H1 (cell line): Measurements from ENCODE around the gene HELZ2. TPM values are rescaled to one million over a fixed set of nuclear protein-coding genes. Genes with fewer than 3 reads are reported as not detected.

ENCODE experiments used
- CTCF ChIA-PET: fragments of 300-600 bp; sonication (Branson Sonifier 250); formaldehyde crosslinking; loops from one replicate; lab custom pipeline; 2021; ENCODE audit not compliant: partially characterized antibody; lab: Charles Lee
- POLR2A ChIA-PET: fragments of 300-600 bp; sonication (Branson Sonifier 250); formaldehyde crosslinking; loops from one replicate; lab custom pipeline; 2021; ENCODE audit warnings: inconsistent platforms; ENCODE audit not compliant: partially characterized antibody; lab: Charles Lee
- DNase-seq, 2 experiments: peaks; one replicate each; pipeline versions ENCODE4 v3.0.0 to v3.0.0-alpha.2; 2010 to 2022; ENCODE audit warnings: low spot score in 2 of 2, low read depth in 1 of 2, mixed read lengths in 1 of 2
- FAIRE-seq: peaks from 2 replicates; lab custom pipeline; 2011; peaks lifted over from hg19 to GRCh38; lab: Jason Lieb, UNC
- H2AFZ ChIP-seq: 2 replicates; pipeline ENCODE4 v1.8.1; 2012; ENCODE audit warnings: low read length, inconsistent platforms
- H2AK5ac ChIP-seq: 2 replicates; pipeline ENCODE4 v1.6.1; 2013; ENCODE audit warnings: low read depth, low read length
- H2BK120ac ChIP-seq: replicated peaks from 2 replicates; pipeline ENCODE3; 2013; ENCODE audit warnings: low read depth, low read length, inconsistent platforms
- H2BK12ac ChIP-seq: 2 replicates; pipeline ENCODE4 v1.6.1; 2013; ENCODE audit warnings: low read depth, low read length
- H2BK15ac ChIP-seq: 2 replicates; pipeline ENCODE4 v1.6.1; 2013; ENCODE audit warnings: low read length
- H2BK20ac ChIP-seq: 2 replicates; pipeline ENCODE4 v1.6.1; 2013; ENCODE audit warnings: low read length
- H2BK5ac ChIP-seq: 2 replicates; pipeline ENCODE4 v1.6.1; 2013; ENCODE audit warnings: low read depth, low read length
- H3K14ac ChIP-seq: 2 replicates; pipeline ENCODE4 v1.6.1; 2013; ENCODE audit warnings: inconsistent platforms; ENCODE audit not compliant: insufficient read length
- H3K18ac ChIP-seq: 2 replicates; pipeline ENCODE4 v1.6.1; 2013; ENCODE audit warnings: low read length; ENCODE audit errors: extremely low read depth
- H3K23ac ChIP-seq: 2 replicates; pipeline ENCODE4 v1.6.1; 2013; ENCODE audit warnings: inconsistent platforms; ENCODE audit not compliant: insufficient read length
- H3K23me2 ChIP-seq: 2 replicates; pipeline ENCODE4 v1.6.1; 2013; ENCODE audit warnings: low read depth, low read length
- H3K27ac ChIP-seq: 2 replicates; pipeline ENCODE4 v1.6.1; 2011; ENCODE audit warnings: low read depth, low read length, inconsistent platforms
- H3K27me3 ChIP-seq, 4 experiments: replicated peaks in 1 of 4; 1 replicate in 1 of 4; 2 replicates in 3 of 4; pipeline versions ENCODE4 v1.6.1 to v1.8.1; 2011 to 2013; ENCODE audit warnings: low read length in 3 of 4, mild to moderate bottlenecking in 3 of 4, inconsistent platforms in 2 of 4, mixed read lengths in 2 of 4, moderate library complexity in 1 of 4; ENCODE audit not compliant: control insufficient read depth in 3 of 4, insufficient read depth in 3 of 4; ENCODE audit errors: extremely low read depth in 1 of 4
- H3K36me3 ChIP-seq, 4 experiments: 2 replicates each; pipeline versions ENCODE4 v1.6.1 to v1.8.1; 2011 to 2013; ENCODE audit warnings: mild to moderate bottlenecking in 4 of 4, low read length in 3 of 4, moderate library complexity in 2 of 4, control low read depth in 1 of 4, inconsistent platforms in 1 of 4; ENCODE audit not compliant: insufficient read depth in 4 of 4, control insufficient read depth in 2 of 4
- H3K4ac ChIP-seq: replicated peaks from 2 replicates; pipeline ENCODE3; 2013; ENCODE audit warnings: low read length, low read depth, mixed read lengths, inconsistent platforms; ENCODE audit not compliant: insufficient read length
- H3K4me1 ChIP-seq, 4 experiments: replicated peaks in 1 of 4; 1 replicate in 1 of 4; 2 replicates in 3 of 4; pipeline versions ENCODE4 v1.6.1 to v1.8.1; 2011 to 2013; ENCODE audit warnings: low read length in 3 of 4, inconsistent platforms in 2 of 4, mixed read lengths in 1 of 4; ENCODE audit not compliant: insufficient read depth in 4 of 4, control insufficient read depth in 3 of 4
- H3K4me2 ChIP-seq, 2 experiments: 2 replicates each; pipeline versions ENCODE4 v1.6.1 to v1.8.1; 2011 to 2013; ENCODE audit warnings: low read depth in 2 of 2, low read length in 2 of 2, control low read depth in 1 of 2, inconsistent platforms in 1 of 2, mild to moderate bottlenecking in 1 of 2; ENCODE audit not compliant: insufficient read depth in 1 of 2
- H3K4me3 ChIP-seq, 4 experiments: fragments of 200-600, 300-600 bp in 1 of 4; sonication (generic), shearing (Covaris generic), sonication (Bioruptor Twin) in 1 of 4; 2 replicates each; pipeline versions ENCODE4 v1.5.1 to v1.8.1; 2011 to 2016; ENCODE audit warnings: low read length in 4 of 4, low read depth in 3 of 4, control low read depth in 2 of 4, inconsistent platforms in 2 of 4, mild to moderate bottlenecking in 2 of 4, mixed read lengths in 1 of 4, moderate library complexity in 1 of 4; ENCODE audit not compliant: insufficient read depth in 2 of 4; ENCODE audit errors: extremely low read depth in 1 of 4
- H3K56ac ChIP-seq: replicated peaks from 2 replicates; pipeline ENCODE3; 2013; ENCODE audit warnings: low read depth, mild to moderate bottlenecking, mixed read lengths, low read length, inconsistent platforms; ENCODE audit not compliant: insufficient read length
- H3K79me1 ChIP-seq: 2 replicates; pipeline ENCODE4 v1.6.1; 2013; ENCODE audit warnings: low read depth, low read length, control low read depth
- H3K79me2 ChIP-seq, 2 experiments: 2 replicates each; pipeline versions ENCODE4 v1.6.1 to v1.8.1; 2012 to 2013; ENCODE audit warnings: low read length in 2 of 2, mild to moderate bottlenecking in 2 of 2, inconsistent platforms in 1 of 2; ENCODE audit not compliant: insufficient read depth in 2 of 2, control insufficient read depth in 1 of 2
- H3K9ac ChIP-seq, 4 experiments: replicated peaks in 1 of 4; 1 replicate in 1 of 4; 2 replicates in 3 of 4; pipeline versions ENCODE4 v1.6.1 to v1.8.1; 2011 to 2013; ENCODE audit warnings: low read depth in 3 of 4, low read length in 3 of 4, control low read depth in 2 of 4, mild to moderate bottlenecking in 2 of 4, moderate library complexity in 2 of 4, inconsistent platforms in 1 of 4; ENCODE audit errors: extremely low read depth in 1 of 4
- H3K9me3 ChIP-seq, 2 experiments: 2 replicates each; pipeline versions ENCODE4 v1.6.1 to v1.8.1; 2012 to 2013; ENCODE audit warnings: mild to moderate bottlenecking in 2 of 2, moderate library complexity in 2 of 2, control low read depth in 1 of 2, inconsistent platforms in 1 of 2, low read depth in 1 of 2, low read length in 1 of 2, mixed read lengths in 1 of 2; ENCODE audit not compliant: insufficient read depth in 2 of 2
- H4K20me1 ChIP-seq, 2 experiments: replicated peaks in 1 of 2; 2 replicates each; pipeline versions ENCODE3 to v1.8.1; 2011 to 2013; ENCODE audit warnings: inconsistent platforms in 2 of 2, low read length in 2 of 2, mild to moderate bottlenecking in 1 of 2; ENCODE audit not compliant: insufficient read depth in 2 of 2, control insufficient read depth in 1 of 2
- H4K5ac ChIP-seq: 2 replicates; pipeline ENCODE4 v1.6.1; 2013; ENCODE audit warnings: low read length, low read depth, mixed read lengths, inconsistent platforms; ENCODE audit not compliant: insufficient read length
- H4K8ac ChIP-seq: 2 replicates; pipeline ENCODE4 v1.8.0; 2013; ENCODE audit warnings: mild to moderate bottlenecking, moderate library complexity, low read length, inconsistent platforms; ENCODE audit not compliant: insufficient read depth; ENCODE audit errors: extremely low read depth
- H4K91ac ChIP-seq: replicated peaks from 2 replicates; pipeline ENCODE3; 2013; ENCODE audit warnings: low read length, mixed read lengths, inconsistent platforms; ENCODE audit not compliant: insufficient read length
- ATF2 ChIP-seq: IDR thresholded peaks from 2 replicates; pipeline ENCODE4 v1.6.1; 2012; ENCODE audit warnings: low read length, inconsistent platforms
- CREB1 ChIP-seq: IDR thresholded peaks from 2 replicates; pipeline ENCODE4 v1.6.1; 2012; ENCODE audit warnings: inconsistent platforms
- JUN ChIP-seq: IDR thresholded peaks from 2 replicates; pipeline ENCODE4 v1.6.1; 2011; ENCODE audit warnings: low read depth, mild to moderate bottlenecking, improper control_type of control experiment, low read length
- MAX ChIP-seq: IDR thresholded peaks from 2 replicates; pipeline ENCODE4 v1.6.1; 2012; ENCODE audit warnings: inconsistent platforms
- SIRT6 ChIP-seq: IDR thresholded peaks from one replicate; pipeline ENCODE4 v1.7.1; 2012; ENCODE audit warnings: low read length, inconsistent platforms
- SRF ChIP-seq: IDR thresholded peaks from 2 replicates; pipeline ENCODE4 v1.6.1; 2011; ENCODE audit warnings: mild to moderate bottlenecking, low read depth, low read length, moderate library complexity
- TAF1 ChIP-seq: IDR thresholded peaks from 2 replicates; pipeline ENCODE4 v1.6.1; 2011; ENCODE audit warnings: mild to moderate bottlenecking, low read depth, low read length
- USF2 ChIP-seq: IDR thresholded peaks from 2 replicates; pipeline ENCODE4 v1.6.1; 2011; ENCODE audit warnings: low read length, improper control_type of control experiment
- ZNF274 ChIP-seq: IDR thresholded peaks from 2 replicates; pipeline ENCODE4 v1.7.0; 2012; ENCODE audit warnings: low read length, borderline replicate concordance; ENCODE audit errors: extremely low read depth
- WGBS, 2 experiments: shearing (Covaris generic) in 1 of 2; methylation state at CpG; one replicate each; pipeline versions ENCODE4 v1.1.6 to v1.1.7; 2013 to 2015; ENCODE audit warnings: low lambda C conversion rate in 2 of 2, mixed read lengths in 2 of 2, inconsistent platforms in 1 of 2, low coverage in 1 of 2, missing lambda C conversion rate in 1 of 2; ENCODE audit not compliant: insufficient replicate concordance in 2 of 2, insufficient coverage in 1 of 2, insufficient read length in 1 of 2; ENCODE audit errors: extremely low coverage in 1 of 2, missing lambda C conversion rate in 1 of 2; 5-methylcytosine and 5-hydroxymethylcytosine counted together
- polyA plus RNA-seq, 7 experiments: library from polyadenylated mRNA; depleted of rRNA in 3 of 7; stranded (reverse) in 5 of 7; unstranded in 2 of 7; fragments of >200 nt in 5 of 7; fragments of 200-250 nt in 2 of 7; gene quantifications; 1 replicate in 5 of 7; 2 replicates in 1 of 7; 4 replicates in 1 of 7; pipeline versions ENCODE4 v1.2.1 to v1.2.3, GENCODE V29; 2011 to 2013; ENCODE audit warnings: missing spikeins in 2 of 7, mixed read lengths in 2 of 7
- total RNA-seq: library from RNA; stranded (reverse); fragmentation: NEBNext Ultra II Directional; extraction: Animal tissue kit (Norgen Biotek cat#: 25700); gene quantifications from 2 replicates; pipeline ENCODE4 v1.2.1, GENCODE V29; 2021

Gene HELZ2
- total and polyA plus RNA-seq, 2 of the 8 experiments (the other 6 are each of a cell fraction or from before 2014, with no cell fraction given), result 7.9 to 17.5 TPM

GRCh38 chr20:63589261-63590217 is 15.5 kb upstream of the HELZ2 start:
- H3K27me3 ChIP-seq, result no peaks in the 10 kb centered on the region
- no peak overlapping the region for H3K14ac ChIP-seq
- peaks cover 0 to 16% (median 11%) of the 10 kb centered on the region in 4 experiments; a peak in 7 of 8 replicates for H3K36me3 ChIP-seq
- H2BK15ac ChIP-seq, result no peak overlapping the region
- H3K18ac ChIP-seq, result no peak overlapping the region
- no peak overlapping the region for H3K27ac ChIP-seq
- H3K56ac ChIP-seq, result no peak overlapping the region
- H3K79me1 ChIP-seq, result no peaks in the 10 kb centered on the region
- no peak for DNase-seq
- POLR2A ChIA-PET, result interaction anchor here (1.0 kb wide), 1 partner anchor 69 kb away, joined by 3 read pairs; the partner anchor contains the start of gene PPDPF
- no peak overlapping the region for H2AFZ ChIP-seq
- H3K9ac ChIP-seq, result no peak overlapping the region
- H4K5ac ChIP-seq, result no peak overlapping the region
- H4K91ac ChIP-seq, result no peak overlapping the region
- H3K4me3 ChIP-seq, result no peak overlapping the region
- H3K4me2 ChIP-seq, result no peak overlapping the region
- H3K4ac ChIP-seq, result no peak overlapping the region
- 93% methylated on average over 33 of the region's 38 CpGs; no CpG with 5 or more reads in 1 of the 2 experiments for whole genome bisulfite sequencing, 2 experiments
- CTCF ChIA-PET, result interaction anchor here (1.0 to 1.7 kb wide), 5 partner anchors 8 to 103 kb away, joined by 3 to 8 read pairs (median 4); no protein-coding TSS in a partner anchor
- no peak overlapping the region for H2BK120ac ChIP-seq
- H3K79me2 ChIP-seq, result no peaks in the 10 kb centered on the region
- H3K4me1 ChIP-seq, result no peaks in the 10 kb centered on the region
- no peak overlapping the region for H2BK20ac ChIP-seq
- H2AK5ac ChIP-seq, result no peak overlapping the region
- H3K23me2 ChIP-seq, result no peaks in the 10 kb centered on the region
- H3K23ac ChIP-seq, result no peak overlapping the region
- FAIRE-seq, result no peak
- no peak overlapping the region for H2BK5ac ChIP-seq
- no peak overlapping the region for H4K8ac ChIP-seq
- no peak overlapping the region for H2BK12ac ChIP-seq
- H3K9me3 ChIP-seq, result no peaks in the 10 kb centered on the region
- peaks cover 0 to 12% of the 10 kb centered on the region in 2 experiments for H4K20me1 ChIP-seq
- TF ChIP-seq CREB1 (no peak), ZNF274 (no peak), SIRT6 (no peak), USF2 (no peak), SRF (no peak), JUN (no peak), TAF1 (no peak), MAX (no peak), ATF2 (no peak)
